HG02610 (cell line): ENCODE measurements around the gene RFX4.
"Not testable (repeated sequence)": the region's sequence is repeated elsewhere in the genome, so short reads cannot be mapped to it uniquely, and the experiment has no call there.

Experiments used
- ATAC-seq: cut with Tn5 transposase; IDR thresholded peaks from one replicate; pipeline ENCODE4 v1.9.1; 2021; ENCODE audit warnings: mild to moderate bottlenecking, moderate library complexity; ENCODE audit not compliant: unreplicated experiment

Gene RFX4

DNA sequence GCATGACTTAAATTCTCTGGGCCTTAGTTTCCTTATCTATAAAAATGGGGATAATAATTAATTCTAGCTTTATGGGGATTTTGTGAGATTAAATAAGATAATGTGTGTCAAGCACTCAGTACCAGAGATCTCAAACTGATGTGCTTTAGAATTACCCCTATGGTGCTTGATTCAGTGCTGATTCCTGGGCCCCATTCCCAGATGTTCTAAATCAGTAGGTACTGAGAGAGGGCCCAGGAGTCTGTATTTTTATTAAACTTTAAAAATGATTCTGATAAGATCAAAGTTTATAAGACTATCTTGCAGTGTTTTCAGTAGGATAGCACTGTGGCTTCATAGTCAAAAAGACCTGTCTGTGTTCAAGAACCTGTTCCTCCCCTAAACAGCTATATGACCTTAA, 102.6 kb downstream of the RFX4 start:
- no peak for ATAC-seq

DNA sequence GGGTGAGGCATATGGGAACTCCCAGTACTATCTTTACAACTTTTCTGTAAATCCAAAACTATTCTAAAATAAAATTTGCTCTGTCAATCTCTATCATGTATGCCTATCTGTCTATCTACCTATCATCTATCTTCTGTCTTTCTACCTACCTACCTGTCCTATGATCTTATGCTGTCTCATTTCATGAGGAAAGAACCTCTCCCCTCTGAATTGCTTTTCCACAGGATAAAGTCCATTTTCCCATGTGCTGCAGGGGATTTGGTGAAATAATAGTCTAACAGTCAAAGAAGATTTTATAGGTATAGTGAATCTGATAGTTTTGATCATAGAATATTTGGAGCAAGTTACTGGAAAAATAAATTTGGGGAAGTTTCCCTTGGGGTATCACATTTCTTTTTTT, 104.9 kb downstream of the RFX4 start:
- ATAC-seq = no peak

GRCh38 chr12:106690569-106691305, 107.9 kb downstream of the RFX4 start:
- ATAC-seq = no peak

DNA sequence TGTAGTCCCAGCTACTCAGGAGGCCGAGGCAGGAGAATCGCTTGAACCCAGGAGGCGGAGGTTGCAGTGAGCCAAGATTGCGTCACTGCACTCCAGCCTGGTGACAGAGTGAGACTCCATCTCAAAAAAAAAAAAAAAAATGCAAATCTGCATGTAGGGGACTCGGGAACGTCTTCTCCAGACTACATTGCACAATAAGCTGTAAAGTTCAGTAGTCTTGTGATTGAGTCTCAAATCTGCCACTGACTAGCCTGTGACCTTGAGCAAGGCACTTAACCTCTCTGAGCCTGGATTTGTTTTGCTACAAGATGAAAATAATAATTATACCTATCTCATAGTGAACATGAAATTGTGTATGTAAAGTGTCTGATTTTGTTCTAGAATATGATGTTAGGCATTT, 109.2 kb downstream of the RFX4 start:
- ATAC-seq = not testable (repeated sequence)

DNA sequence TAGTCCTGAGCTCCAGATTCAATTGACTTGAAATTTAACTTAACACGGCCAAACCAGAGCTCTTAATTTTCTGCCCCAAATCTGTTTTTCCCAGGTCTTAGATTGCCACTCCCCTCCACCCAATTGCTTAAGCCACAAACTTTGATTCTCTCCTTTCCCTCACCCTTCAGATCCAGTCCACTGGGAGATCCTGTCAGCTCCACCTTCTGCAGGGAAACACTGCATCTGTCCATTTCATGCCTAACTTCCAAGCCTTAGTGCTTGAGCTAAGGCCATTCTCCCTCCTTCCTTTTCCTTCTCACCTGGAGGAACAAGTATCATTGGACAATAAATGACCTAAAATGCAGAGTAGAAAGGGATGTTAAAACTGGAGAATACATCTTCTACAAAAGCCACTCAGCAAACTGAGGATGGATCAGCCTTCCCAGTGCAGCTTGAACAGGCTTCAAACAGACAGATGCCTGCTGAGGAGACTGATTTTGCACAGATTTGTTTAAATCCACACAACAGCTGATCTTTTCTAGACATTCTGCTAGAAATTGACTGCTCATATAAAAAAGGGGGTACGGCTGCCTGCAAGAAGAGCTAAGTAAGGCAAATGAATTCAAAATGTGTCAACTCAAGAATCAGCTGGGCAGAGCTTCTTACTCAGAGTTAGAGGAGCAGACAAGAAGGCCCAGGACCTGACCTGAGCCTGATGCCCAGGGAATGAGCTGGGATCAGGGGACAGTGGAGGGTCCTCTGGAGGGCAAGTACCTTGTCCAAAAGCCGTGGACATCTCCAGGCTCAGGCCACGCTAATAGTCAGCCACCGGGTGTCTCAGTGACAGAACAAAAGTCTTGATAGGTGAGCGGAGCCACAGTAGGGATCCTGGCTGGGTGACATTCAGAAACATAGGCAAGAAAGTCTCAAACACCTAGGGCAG, 110.4 kb downstream of the RFX4 start:
- ATAC-seq = no peak

DNA sequence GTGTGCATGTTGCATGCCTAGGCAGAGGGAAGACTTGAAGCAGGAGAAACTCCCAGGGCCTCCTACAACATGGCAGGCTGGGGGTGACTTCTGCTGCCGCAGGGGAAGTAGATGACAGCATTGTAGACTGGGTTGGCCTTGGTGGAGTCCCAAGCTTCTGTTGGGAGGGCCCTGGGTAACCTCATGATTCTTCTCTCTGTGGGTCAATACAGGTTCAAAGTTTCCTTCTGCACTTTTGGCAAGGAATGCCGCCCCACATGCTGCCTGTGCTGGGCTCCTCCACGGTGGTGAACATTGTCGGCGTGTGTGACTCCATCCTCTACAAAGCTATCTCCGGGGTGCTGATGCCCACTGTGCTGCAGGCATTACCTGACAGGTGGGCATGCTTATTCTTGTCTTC, 113.3 kb downstream of the RFX4 start:
- no peak for ATAC-seq

DNA sequence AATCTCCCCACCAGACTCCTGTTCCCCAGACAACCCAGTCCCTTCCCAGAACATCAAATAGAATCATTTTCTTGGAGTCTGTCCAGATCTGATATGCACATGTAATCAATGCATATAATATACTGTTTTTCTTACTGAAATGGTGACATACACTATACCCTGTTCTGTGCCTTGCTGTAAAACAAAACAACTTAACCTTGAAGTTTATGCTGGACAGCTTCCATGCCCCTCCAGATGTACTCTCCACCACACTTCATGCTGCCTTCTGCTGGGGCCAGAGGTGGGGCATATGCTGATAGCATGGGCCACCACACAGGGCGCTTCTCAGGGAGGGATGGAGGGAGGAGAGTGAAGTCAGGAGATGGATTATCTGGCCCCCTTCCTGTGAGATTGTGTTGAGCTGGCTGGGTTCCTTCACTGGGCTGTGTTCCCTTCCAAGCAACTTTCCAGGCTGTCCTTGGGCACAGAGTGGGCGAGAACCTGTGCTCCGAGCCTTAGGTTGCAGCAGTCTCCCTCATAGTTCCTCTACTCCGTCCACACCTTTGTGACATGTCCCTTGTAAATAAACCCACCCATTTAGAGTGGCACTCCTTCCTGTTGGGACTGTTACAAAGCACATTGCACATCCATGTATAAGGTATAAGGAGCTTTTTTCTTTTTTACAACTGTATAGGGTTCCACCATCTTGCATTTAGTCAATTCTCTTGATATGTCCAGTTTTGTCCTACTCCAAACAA, 114.0 kb downstream of the RFX4 start:
- ATAC-seq = no peak

GRCh38 chr12:106704081-106704480, 121.3 kb downstream of the RFX4 start:
- ATAC-seq = no peak

DNA sequence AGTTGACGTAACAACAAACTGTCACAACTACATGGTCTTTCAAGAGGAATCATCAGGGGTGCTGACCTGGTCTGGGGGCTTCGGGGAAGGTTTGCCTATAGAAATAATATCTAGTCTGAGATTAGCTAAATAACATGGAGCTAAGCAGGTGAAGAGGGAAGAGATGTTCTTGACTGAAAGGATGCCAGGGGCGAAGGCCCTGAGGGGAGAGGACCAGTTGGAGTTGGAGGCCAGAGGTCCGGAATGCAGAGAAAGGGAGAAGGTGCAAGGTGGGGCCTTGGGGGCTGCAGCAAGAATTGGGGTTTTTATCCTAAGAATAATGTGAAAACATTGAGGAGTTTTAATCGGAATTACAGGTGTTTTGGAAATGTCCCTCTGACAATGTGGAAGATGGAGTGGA, 123.2 kb downstream of the RFX4 start:
- no peak for ATAC-seq

- ATAC-seq = no peak
These were observed 126.3 kb downstream of the RFX4 start for GRCh38 chr12:106709068-106709511.

DNA sequence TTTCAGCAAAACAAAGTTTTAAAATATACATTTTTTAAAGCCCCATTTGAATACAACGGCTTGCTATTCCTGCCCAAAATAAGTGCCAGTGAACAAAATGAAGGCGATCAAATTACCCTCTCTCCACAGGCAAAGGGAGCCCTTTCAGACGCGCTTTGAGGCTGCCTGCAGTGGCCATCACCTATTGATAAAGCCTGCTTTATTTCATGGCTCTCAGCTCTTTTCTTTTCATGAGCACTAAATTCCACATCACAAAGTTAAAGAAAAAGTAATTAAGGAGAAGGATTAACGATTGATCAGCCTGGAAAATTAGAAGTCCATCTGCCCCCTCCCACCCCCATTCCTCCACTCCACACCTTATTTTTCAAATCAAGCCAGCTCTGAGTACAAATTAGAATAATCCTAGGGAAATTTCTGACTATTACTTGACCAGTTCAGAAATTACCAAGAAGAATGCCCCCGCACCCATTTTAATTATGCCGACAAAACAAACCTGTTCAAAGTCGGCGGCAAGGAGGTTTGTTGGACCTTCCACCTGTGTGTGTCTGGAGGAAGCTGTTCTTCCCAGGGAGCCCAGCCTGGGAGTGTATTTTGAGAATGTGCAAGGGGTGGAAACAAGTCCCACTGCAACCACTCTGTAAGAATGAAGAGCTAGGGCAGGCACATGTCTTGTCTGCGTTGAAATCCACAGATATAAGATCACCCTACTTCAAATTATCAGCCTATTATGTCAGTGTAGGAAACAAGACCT, 127.5 kb downstream of the RFX4 start:
- ATAC-seq = no peak

- no peak for ATAC-seq
These were observed 128.5 kb downstream of the RFX4 start for GRCh38 chr12:106711316-106711715.

DNA sequence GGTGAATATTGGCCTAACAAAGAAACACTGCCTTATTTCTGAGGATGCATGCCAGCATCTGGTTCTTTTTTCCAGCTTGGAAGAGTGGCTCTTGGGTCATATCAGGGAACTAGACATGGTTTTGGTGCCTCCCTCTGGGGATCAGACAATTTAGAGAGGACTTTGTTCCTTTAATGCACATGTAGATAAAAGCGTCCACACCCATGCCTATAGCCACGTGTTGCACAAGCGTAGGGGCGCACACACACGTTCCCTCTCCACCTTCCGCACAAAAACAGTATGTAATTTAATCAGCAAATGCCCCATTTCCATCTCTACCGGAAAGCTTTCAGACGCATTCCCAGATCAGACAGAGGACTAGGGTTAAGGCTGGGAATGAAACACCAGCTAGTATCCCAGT, 130.0 kb downstream of the RFX4 start:
- no peak for ATAC-seq

DNA sequence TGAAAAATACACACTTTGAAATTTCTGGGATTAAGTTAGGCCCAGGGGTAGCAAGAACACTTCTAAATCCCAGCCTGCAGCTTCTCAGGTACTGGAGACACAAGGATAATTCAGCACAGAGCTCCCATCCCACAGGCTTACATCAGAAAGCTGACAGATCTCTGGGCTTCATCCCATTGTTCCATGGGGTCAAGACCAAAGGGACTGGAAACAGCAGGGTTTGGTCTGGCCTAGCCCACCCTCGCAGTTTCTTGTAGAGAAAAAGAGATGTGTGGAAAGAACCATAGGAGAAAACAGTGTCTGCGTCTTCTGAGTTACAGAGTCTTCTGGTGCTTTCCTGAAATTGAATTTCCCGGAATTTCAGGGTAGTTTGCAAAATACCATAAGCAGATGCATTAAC, 132.1 kb downstream of the RFX4 start:
- ATAC-seq = no peak

DNA sequence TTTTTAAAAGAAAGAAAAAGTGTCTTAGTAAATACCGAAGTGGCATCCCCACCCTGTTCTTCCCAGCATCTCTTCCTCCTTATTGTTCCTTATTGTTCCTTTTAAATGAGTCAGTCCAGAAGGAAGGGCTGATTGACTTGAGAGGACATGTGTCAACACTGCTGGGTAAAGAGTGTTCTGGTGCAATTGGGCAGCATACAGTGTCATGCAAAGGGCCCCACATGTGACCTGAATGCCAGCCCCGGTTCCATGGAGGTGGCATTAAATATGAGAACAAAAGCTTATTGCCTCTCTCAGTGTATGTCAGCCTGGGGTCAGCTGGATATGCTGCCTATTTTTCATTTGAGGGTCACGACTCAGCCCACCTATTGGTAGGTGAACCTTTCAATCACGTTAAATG, 132.8 kb downstream of the RFX4 start:
- ATAC-seq = no peak

DNA sequence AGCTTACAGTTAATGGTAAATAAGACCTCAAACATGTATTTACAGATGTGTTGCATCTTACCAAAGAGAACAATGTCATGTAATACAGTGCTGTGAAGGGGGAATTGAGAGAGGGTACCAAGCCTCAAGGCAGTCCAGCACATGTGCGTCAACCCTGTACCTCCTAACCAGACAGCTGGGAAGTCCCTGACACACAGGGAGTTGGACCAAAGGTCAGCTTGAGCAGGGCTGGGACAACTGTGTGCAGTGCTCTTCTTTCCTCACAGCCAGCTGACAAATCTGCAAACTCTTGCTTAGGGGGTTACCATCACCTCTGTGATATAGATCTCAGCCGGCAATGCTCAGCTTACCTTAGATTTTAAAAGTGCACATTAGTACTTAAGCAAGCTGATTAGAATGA, 134.9 kb downstream of the RFX4 start:
- no peak for ATAC-seq

DNA sequence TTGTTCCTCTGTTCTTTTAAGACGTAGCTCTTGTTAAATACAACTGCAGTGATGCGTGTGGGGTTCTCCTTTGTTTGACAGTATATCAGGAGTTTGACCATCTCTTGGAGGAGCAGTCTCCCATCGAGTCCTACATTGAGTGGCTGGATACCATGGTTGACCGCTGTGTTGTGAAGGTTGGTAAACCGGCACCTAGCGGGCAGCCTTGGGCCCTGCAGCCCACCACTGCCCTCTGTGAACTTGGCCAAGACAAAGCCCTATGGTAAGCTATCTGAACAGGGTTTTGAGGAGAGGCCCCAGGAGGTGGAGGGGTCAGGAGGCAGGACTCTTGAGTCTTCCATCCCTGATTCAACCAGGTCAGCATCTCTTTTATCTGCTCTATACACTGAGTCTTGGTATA, 137.1 kb downstream of the RFX4 start:
- ATAC-seq = no peak

DNA sequence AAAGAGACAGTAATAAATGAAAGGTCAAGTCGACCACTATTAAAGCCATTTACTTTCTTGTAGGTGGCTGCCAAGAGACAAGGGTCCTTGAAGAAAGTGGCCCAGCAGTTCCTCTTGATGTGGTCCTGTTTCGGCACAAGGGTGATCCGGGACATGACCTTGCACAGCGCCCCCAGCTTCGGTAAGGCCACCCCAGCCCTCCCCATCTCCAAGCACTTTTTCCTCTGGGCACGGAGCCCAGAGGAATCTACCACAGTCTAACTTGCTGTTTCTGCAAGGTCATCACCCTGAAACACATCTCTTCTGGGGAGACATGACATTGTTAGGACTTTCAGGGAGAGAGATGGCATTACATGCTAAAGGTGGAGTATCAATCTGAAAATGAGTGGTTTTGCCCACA, 137.9 kb downstream of the RFX4 start:
- ATAC-seq = no peak

DNA sequence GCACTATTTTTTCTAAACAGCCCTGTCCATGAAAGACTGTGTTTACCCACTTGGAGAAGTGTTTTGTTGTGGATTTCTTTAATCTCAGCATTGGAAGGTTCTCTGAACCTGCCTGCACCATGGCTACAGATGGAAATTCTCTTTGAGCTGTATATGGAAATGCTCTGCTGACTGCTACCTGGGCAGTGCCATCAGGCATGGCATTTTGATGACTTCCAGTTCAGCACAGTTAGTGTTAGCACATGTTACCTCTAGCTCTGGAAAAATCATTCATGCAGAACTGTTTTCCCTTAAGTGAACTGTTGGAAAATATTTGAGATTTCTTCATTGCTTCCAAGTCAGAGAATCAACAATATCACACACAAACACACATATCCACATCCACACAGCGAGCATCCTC, 139.1 kb downstream of the RFX4 start:
- no peak for ATAC-seq

DNA sequence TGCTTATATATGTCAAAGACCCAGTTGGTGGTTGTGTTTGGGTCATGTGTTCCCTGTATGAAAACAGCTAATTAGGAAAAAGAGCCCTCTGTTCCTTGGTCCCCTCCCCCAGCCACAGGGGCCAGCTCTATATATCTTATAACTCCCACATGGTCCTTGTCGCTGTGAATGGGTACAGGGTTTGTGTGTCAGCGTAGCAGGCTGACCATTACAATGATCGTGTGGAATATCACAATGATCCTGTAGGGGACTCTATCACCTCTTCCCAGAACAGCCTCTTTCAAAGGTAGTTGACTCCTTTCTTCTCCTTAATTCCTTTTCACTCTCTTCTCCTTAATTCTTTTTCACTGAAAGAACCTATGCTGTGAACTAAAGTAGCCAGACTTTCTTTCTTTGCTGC, 140.0 kb downstream of the RFX4 start:
- ATAC-seq = no peak

GRCh38 chr12:106723416-106723815, 140.6 kb downstream of the RFX4 start:
- no peak for ATAC-seq
